Stimulated activated CD4-positive, alpha-beta T cell treated with anti-CD3 and anti-CD28 coated beads, Interleukin-15, amount 100 ng/mL, for 48 hours (primary cell): Measurements from ENCODE around the gene HSD17B12.
"Not testable (repeated sequence)": the region's sequence is repeated elsewhere in the genome, so short reads cannot be mapped to it uniquely, and the experiment has no call there.

ENCODE experiments used
- DNase-seq, 2 donors: peaks; one replicate each; pipeline ENCODE4 v3.0.0-alpha.2; 2020; ENCODE audit warnings: low read depth in 2 of 2

The HSD17B12 gene

GRCh38 chr11:43747130-43747802, 66.7 kb downstream of the HSD17B12 start:
- DNase-seq: no peak

- DNase-seq: no peak
Measured at GRCh38 chr11:43748095-43748494, 67.6 kb downstream of the HSD17B12 start.

GRCh38 chr11:43751726-43752125, 71.2 kb downstream of the HSD17B12 start:
- DNase-seq: no peak

DNA sequence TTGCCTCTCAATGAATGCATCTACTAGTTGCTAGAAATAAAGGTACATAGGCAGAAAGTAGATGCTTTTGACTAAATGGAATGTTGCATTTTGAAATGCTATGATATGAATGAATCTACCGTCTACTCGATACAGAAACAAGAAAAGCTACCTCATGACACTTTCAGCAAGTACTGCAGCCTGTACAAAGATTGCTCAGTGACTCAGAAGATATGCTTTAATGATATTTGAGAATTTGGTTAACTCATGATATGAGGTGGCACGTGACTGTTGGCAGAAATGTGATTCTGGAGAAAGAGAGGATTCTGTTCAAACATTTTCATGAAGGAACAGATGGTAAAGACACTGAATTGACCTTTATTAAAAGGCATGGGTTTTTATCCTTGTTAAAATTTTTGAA, 76.0 kb downstream of the HSD17B12 start:
- DNase-seq: no peak

DNA sequence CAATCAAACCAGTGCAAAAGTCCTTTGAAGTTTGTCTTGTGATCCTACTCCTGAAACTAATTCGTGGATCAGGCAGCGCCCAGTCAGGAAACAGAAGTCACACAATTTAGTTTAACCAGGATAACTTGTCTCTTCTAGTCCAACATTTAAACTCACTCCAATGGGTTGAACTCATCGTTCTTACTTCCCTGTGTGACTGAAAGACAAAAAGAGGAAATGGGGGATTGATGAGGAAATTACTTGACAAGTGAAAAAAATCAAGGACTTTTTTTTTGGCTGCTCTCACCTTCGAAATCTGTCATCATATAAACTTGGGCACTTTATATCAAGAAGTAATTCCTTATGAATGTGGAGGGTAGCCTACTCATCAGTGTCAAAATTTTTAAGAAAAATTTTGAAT, 78.4 kb downstream of the HSD17B12 start:
- DNase-seq: no peak

- DNase-seq: no peak
Measured at GRCh38 chr11:43760902-43761301, 80.4 kb downstream of the HSD17B12 start.

DNA sequence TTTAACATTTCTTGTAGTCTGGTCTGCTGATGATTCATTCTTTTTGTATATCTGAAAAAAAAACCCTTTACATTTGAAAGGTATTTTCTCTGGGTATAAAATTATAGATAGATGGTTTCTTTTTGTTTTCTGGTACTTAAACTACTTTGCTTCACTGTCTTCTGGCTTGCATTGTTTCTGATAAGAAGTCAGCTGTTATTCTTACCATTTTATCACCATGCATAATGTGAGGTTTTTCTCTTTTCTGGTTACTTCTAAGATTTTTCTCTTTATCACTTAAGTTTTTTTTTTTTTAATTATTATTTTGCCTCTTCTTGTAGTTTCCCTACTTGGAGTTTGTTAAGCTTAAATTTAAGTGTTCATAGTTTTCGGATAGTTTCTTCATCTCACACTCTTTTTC, 84.7 kb downstream of the HSD17B12 start:
- DNase-seq: no peak

- DNase-seq: not testable (repeated sequence)
Measured at GRCh38 chr11:43768654-43769053, 88.1 kb downstream of the HSD17B12 start.

GRCh38 chr11:43770173-43770572, 89.6 kb downstream of the HSD17B12 start:
- DNase-seq: no peak

DNA sequence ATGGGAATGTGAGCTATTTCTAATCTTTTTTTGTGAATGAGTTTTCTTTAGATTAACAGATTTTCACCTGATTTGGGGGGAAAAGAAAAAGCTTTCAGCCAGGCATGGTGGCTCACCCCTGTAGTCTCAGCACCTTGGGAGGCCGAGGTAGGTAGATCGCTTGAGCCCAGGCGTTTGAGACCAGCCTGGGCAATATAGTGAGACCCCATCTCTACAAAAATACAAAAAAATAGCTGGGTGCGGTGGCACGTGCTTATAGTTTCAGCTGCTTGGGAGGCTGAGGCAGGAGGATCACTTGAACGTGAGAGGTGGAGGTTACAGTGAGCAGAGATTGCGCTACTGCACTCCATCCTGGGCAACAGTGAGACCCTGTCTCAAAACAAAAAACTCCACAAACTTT, 92.2 kb downstream of the HSD17B12 start:
- no peak for DNase-seq

GRCh38 chr11:43774786-43775185, 94.2 kb downstream of the HSD17B12 start:
- DNase-seq: no peak

GRCh38 chr11:43779306-43779705, 98.8 kb downstream of the HSD17B12 start:
- no peak for DNase-seq

DNA sequence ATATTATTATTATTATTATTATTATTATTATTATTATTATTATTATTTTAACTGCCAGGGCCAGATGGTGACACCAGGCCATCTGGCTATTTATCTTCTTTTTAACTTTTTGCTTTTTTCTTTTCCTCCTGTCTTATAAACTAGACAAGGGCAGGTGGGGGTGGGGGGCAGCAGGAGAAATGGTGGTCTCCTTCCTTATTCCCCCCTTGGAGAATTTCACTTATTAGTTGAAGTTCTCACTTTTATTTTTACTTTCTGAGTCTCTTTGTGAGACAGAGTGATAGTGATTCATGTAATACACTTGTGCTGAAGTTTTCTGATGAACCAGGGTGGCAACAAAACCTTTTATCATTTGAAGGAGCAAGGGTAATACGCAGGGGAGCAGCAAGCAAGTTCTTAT, 103.8 kb downstream of the HSD17B12 start:
- DNase-seq: no peak

DNA sequence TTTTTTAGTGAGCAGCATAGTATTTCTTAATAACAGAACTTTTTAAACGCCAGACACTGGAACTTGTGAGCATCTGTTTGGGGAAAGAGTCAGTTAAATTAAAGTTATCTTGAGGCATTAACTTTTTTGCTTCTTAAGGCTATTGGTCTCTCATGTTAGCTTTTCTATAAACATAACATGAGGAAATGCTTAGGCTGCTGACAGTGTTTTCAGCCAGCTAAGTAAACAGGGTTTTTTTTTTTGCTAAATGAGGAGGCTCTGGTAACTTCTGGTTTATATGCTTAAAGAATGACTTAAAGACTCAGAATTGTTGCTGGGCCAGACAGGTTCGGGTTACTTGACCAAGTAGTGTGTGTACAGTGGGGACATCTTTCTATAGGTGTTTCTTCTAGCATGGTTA, 104.3 kb downstream of the HSD17B12 start:
- no peak for DNase-seq

DNA sequence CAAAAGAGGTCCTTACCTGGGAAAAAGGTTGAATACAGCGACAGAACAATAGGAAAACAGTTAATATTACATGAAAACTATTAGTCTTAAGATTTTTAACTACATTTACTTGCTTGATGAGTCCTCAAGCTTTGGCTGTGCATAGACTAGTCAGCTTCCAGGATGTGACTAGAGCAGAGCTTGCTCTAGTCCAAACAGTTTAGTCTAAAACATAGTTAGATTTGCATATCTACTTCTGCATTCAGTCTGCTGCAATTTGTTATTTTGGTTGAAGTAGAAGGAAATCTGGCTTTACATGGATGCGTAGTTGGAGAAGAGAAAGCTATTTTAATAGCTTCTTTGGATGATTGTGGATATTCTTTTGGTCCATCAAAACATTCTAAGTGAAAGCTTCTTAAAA, 104.8 kb downstream of the HSD17B12 start:
- no peak for DNase-seq

GRCh38 chr11:43786016-43786415, 105.5 kb downstream of the HSD17B12 start:
- no peak for DNase-seq

- no peak for DNase-seq
Measured at GRCh38 chr11:43787824-43788223, 107.3 kb downstream of the HSD17B12 start.

DNA sequence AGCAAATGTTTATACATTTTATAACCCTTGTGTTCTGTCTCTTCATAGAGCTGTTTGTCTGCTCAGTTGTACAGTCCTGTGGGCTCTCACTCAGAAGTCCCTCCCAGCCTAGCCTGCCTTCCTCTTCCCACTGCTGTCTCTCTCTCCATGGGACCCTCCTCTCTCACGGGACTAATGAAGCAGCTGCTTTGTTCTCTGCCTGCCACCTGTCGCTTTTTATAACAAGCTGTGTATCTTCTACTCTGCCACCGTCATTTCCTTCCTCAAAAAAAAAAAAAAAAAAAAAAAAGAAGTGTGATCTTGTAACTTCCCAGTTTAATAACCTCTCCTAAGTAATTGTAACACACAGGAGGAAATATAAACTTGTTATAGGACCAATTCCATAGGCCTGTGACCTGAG, 107.9 kb downstream of the HSD17B12 start:
- DNase-seq: no peak

GRCh38 chr11:43789700-43790443, 109.3 kb downstream of the HSD17B12 start:
- no peak for DNase-seq

- DNase-seq: no peak
Measured at GRCh38 chr11:43790444-43790794, 109.9 kb downstream of the HSD17B12 start.

DNA sequence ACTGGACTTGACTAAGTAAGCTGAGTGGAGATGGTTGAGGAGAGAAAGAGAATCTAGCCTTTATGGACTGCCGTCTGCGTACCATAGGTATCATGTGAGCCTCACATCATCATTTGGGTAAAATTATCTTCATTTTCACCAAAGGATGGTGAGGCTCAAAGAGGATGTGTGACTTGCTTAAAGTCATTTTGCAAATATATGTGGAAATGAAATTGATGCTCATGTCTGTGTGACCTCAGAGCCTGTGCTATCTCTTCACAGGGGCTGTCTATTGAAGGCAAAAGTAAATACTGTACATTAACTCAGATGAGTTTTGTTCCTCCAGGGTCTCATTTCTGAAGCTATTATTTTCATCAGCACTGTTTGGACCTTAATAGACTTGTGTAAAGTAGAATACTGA, 116.8 kb downstream of the HSD17B12 start:
- no peak for DNase-seq

- no peak for DNase-seq
Measured at GRCh38 chr11:43797866-43798265, 117.3 kb downstream of the HSD17B12 start.

GRCh38 chr11:43802509-43802908, 122.0 kb downstream of the HSD17B12 start:
- no peak for DNase-seq

DNA sequence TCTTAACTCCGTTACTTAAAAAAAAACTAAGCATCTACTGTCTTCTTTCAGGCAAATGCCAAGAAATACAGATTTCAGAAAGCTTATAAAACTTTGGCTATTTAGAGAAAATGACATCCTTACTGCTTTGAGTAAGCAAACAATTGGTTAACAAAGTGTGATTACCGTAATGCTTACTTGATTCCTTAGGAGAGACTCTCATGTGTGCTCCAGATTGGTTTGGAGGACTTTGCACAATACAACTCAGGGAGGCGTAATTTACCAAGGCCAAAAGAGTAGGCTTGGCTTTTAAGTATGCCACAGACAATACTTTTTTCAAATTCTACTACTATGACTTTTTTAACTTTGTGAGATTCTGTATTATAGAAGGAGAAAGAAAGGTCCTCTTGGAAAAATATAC, 123.2 kb downstream of the HSD17B12 start:
- no peak for DNase-seq
